ENCODE data around the gene NR1D2.
"Not testable (repeated sequence)": the region's sequence is repeated elsewhere in the genome, so short reads cannot be mapped to it uniquely, and the experiment has no call there.

The NR1D2 gene

DNA sequence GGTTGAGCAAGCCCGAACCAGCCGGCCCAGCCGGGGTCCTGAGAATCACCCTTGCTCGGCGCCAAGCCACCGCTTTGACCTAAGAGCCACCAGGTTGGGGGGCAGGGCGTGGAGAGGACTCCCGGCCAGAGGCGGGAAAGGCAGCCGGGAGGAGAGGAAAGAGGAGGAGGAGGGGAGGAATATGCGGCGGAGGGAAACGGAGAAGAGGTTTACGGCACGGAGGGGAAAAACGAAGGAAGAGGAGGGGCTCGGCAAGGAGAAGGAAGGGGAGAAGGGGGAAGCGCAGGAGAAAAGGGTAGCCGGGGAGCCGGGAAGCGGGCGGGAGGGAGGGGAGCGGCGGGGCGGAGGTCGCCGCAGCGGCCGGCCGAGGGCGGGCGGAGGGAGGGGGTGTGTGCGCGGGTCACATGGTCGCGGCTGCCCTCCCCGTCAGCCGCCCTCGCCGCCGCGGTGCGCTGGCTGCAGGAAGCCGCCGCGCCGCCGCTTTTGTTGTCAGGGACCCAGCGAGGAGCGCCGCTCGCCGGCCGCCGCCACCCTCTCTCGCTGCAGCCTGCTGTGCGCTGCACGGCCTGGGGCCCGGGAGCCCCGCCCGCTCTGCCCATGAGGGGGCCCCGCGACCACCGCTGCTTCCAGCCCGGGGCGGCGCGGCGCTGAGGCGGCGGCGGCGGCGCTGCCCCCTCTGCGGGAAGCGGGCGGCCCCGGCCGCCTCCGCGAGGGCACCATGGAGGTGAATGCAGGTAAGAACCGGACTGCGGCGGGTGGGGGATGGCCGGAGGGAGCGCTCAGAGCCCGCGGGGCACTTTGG, at the start of gene NR1D2:
TSS of gene NR1D2 (plus strand) at position 426 of the 802 bp plus-strand sequence. CDS start at position 719, 293 bp downstream.
- Mint-ChIP-seq H3K27ac (peak within 1 kb of the TSS; percentile 91), H3K4me1 (ENCODE audit: low read depth) (peaks cover 44% of the 10 kb centered on the region), H3K27me3 (peaks cover 13% of the 10 kb centered on the region), H3K36me3 (ENCODE audit: low read depth) (no peaks in the 10 kb centered on the region), H3K9me3 (no peaks in the 10 kb centered on the region), H3K4me3 (peak within 1 kb of the TSS; percentile 89)

DNA sequence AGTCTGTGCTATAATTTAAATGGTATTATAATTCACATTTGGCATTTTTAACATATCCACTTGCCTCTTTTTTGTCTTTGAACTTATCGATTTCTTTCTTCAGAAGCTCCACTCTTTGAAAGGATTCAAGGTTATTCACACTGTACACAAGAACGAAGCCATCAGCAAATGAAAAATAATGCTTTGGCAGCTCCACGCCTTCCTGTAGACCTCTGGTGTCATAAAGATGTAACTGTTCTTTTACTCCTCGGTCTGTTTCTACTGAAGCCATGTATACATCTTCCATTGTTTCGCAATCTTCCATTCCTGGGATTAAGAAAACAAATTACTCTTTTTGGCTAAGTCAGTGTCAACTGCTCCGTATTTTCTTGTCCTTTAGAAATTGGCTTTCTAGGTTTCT, 44.3 kb upstream of the NR1D2 start:
- Mint-ChIP-seq H3K4me3 (no peak overlapping the region), H3K9me3 (no peaks in the 10 kb centered on the region), H3K27ac (no peak overlapping the region), H3K4me1 (ENCODE audit: low read depth) (no peaks in the 10 kb centered on the region), H3K27me3 (no peaks in the 10 kb centered on the region), H3K36me3 (ENCODE audit: low read depth) (peaks cover 48% of the 10 kb centered on the region)

DNA sequence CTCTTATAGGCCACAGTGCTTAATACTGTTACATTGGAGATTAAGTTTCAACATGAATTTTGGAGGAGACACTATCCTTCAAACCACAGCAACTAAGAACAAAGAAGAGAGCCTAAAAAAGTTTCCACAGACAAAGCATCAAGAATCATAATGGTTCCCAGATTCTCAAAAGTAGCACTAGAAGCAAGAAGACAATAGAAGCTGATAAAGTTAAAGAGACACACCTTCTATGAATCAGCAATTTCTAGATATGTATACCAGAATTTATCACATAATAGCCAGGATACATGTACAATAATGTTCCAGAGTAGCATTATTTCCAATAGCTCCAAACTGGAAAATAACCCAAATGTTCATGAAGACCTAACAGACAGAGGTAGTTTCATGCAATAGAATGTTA, 40.5 kb upstream of the NR1D2 start:
- H3K9me3 Mint-ChIP-seq: no peaks in the 10 kb centered on the region
- H3K4me3 Mint-ChIP-seq: no peak overlapping the region
- no peak overlapping the region for H3K27ac Mint-ChIP-seq
- H3K4me1 Mint-ChIP-seq (ENCODE audit: low read depth): no peaks in the 10 kb centered on the region
- peaks cover 39% of the 10 kb centered on the region for H3K36me3 Mint-ChIP-seq (ENCODE audit: low read depth)
- no peaks in the 10 kb centered on the region for H3K27me3 Mint-ChIP-seq

DNA sequence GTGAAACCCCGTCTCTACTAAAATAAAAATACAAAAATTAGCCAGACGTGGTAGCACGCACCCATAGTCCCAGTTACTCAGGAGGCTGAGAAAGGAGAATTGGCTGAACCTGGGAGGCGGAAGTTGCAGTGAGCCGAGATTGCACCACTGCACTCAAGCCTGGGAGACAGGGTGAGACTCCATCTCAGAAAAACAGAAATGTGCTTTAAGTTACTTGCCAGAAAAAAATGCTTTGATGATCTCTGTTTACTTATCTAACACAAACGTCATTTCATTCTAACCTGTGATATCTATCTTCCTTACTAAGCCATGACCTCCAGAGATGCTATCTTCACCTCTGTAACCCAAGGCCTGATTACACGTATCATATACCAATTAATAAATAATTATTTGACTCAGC, 35.7 kb upstream of the NR1D2 start:
- no peaks in the 10 kb centered on the region for H3K9me3 Mint-ChIP-seq

DNA sequence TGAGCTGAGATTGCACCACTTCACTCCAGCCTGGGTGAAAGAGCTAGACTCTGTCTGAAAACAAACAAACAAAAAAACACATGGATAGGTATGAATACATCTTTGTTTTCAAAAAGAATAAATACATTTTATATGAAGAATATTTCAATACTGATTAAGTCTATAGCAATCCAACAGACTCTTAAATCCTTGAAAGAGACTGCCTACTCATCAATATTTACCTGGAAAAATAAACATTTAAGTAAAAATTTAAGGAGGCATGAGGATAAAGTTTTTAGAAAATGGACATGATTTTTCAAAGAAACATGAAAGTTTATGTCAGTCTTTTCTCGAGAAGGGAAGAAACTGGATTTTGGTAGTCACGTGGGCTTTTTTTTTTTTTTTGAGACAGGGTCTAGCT, 33.7 kb upstream of the NR1D2 start:
- Mint-ChIP-seq H3K27ac (no peak overlapping the region), H3K4me1 (ENCODE audit: low read depth) (peaks cover 27% of the 10 kb centered on the region), H3K36me3 (ENCODE audit: low read depth) (peaks cover 16% of the 10 kb centered on the region), H3K27me3 (peaks cover 4% of the 10 kb centered on the region), H3K4me3 (no peak overlapping the region), H3K9me3 (no peaks in the 10 kb centered on the region)

More for the DNA sequence above, 35.7 kb upstream of the NR1D2 start:
- H3K27ac Mint-ChIP-seq: no peak overlapping the region
- H3K36me3 Mint-ChIP-seq (ENCODE audit: low read depth): peaks cover 31% of the 10 kb centered on the region
- peaks cover 7% of the 10 kb centered on the region for H3K4me1 Mint-ChIP-seq (ENCODE audit: low read depth)
- H3K4me3 Mint-ChIP-seq: no peak overlapping the region
- no peaks in the 10 kb centered on the region for H3K27me3 Mint-ChIP-seq

DNA sequence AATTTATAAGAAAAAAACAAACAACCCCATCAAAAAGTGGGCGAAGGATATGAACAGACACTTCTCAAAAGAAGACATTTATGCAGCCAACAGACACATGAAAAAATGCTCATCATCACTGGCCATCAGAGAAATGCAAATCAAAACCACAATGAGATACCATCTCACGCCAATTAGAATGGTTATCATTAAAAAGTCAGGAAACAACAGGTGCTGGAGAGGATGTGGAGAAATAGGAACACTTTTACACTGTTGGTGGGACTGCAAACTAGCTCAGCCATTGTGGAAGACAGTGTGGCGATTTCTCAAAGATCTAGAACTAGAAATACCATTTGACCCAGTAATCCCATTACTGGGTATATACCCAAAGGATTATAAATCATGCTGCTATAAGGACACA, 32.8 kb upstream of the NR1D2 start:
- H3K27ac Mint-ChIP-seq, H3K9me3 Mint-ChIP-seq, H3K27me3 Mint-ChIP-seq, H3K4me3 Mint-ChIP-seq: not testable (repeated sequence)
- Mint-ChIP-seq H3K4me1 (ENCODE audit: low read depth) (peaks cover 27% of the 10 kb centered on the region), H3K36me3 (ENCODE audit: low read depth) (peaks cover 16% of the 10 kb centered on the region)

DNA sequence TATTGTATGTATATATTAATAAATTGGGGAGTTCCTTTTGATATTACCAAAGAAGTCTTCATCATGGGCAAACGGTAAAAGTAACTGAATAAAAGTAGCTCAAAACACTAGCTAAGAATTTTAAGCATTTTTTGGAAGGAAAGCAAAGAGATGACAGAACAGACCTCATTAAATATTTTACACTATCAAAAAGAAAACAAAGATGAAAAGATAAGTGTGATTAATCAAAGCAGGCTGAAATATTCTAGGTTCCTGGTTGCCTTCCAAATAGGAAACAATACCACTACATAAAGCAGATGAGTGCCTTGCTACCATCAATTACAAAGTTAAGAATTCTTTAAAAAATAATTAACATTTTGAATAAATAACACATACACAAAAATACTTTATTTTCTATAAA, 31.9 kb upstream of the NR1D2 start:
- Mint-ChIP-seq H3K4me1 (ENCODE audit: low read depth) (peaks cover 33% of the 10 kb centered on the region), H3K4me3 (no peak overlapping the region), H3K27me3 (peaks cover 4% of the 10 kb centered on the region)

DNA sequence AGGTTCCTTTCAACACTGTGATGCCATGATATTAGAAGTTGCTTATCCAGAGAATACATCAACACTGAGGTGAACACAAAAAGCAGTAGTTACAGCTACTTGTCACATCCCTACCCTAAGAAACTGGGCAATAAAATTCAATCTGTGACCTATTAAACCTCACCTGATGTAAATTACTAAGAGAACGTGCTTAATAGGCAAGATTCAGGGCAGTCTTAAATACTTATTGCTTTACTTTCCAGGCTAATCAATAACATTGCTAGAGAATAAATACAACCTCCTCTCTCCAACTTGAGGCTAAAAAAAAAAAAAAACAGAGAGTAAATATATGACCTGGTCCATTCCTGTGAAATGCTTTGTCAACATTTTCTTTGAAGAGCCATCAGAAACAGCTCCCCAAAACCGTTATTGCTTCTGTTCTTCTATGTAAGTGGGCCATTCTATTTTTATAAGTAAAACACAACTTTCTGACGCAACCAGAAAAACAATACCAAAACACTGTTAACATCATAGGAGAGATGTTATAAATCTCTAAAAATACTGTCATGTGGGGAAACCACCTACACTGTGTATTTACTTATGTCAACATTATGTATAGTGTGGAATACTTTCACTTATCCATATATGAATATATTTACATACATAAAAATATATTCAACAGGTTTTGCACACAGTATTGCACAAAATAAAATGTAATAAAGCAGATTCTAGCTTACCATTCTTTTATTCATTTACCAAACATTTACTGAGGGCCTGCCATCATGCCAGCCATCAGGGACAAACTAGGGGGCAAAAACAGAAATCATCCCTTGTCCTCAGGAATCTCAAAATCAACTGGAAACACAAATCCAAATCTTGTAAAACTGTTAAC, 31.0 kb upstream of the NR1D2 start:
- peaks cover 33% of the 10 kb centered on the region for H3K36me3 Mint-ChIP-seq (ENCODE audit: low read depth)
- no peaks in the 10 kb centered on the region for H3K9me3 Mint-ChIP-seq
- H3K27me3 Mint-ChIP-seq: peaks cover 4% of the 10 kb centered on the region
- no peak overlapping the region for H3K27ac Mint-ChIP-seq
- H3K4me1 Mint-ChIP-seq (ENCODE audit: low read depth): peaks cover 42% of the 10 kb centered on the region
- H3K4me3 Mint-ChIP-seq: no peak overlapping the region

More for the DNA sequence above, 31.9 kb upstream of the NR1D2 start:
- peaks cover 24% of the 10 kb centered on the region for H3K36me3 Mint-ChIP-seq (ENCODE audit: low read depth)
- H3K9me3 Mint-ChIP-seq: no peaks in the 10 kb centered on the region
- no peak overlapping the region for H3K27ac Mint-ChIP-seq

DNA sequence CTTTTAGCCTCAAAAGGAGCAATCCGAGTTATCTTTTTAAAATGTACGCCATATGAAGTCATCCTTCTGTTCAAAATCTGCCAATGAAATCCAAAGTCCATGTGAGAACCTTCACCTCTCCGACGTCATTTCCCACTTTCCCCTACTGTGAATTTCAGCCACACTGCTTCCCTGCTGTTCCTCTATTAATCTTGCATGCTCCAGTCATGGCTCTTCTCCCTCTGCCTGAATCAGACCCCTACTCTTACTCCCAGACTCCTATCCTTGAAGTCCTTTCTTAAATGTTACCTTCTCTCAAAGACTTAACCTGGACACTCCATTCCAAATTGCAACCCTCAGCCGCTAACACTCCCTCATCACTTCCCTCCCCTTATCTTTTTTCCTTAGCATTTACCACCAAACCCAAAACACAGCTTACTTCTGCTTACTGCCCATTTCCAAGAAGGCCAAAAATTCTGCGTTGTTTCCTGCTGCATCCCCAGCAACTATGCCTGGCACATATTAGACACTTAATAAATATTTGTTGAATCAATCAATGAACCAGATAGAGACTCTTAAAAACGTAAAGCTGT, 29.5 kb upstream of the NR1D2 start:
- Mint-ChIP-seq H3K27me3 (peaks cover 4% of the 10 kb centered on the region), H3K36me3 (ENCODE audit: low read depth) (peaks cover 43% of the 10 kb centered on the region), H3K4me1 (ENCODE audit: low read depth) (peaks cover 57% of the 10 kb centered on the region), H3K27ac (peak overlapping the region; percentile 99), H3K4me3 (peak overlapping the region; percentile 98), H3K9me3 (no peaks in the 10 kb centered on the region)

DNA sequence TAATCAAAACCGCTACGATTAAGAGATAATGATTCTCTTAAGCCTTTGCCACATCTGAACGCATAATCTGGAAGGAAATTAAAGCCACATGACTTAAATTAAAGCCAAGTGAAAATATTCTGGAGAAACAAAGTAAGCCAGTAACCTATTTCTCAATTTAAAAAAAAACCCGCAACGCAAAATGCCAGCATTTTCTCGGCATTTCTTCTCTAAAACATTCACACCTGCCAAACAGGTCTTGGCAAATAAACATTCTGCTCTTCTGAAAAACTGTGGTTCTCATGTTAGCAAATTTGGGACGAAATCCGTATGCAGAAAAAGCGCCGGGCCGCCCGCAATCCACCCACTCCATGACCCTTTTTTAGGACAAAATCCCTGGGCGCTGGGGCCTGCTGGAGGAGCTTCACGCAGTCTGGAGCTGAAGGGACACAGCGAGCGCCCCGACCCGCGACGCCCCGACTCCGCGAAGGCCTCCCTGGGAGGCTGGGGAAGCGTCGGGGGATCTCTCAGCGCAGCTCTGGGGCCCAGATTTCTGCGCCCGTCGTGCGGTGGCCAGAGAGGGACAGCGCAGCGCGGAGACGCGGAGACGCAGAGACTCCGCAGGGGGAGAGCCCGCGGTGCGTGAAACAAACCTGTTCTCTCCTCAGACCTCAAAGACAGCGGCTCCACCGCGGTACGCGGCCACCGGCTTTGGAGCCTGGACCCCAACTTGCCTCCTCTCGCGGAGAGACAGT, 28.8 kb upstream of the NR1D2 start:
- Mint-ChIP-seq H3K36me3 (ENCODE audit: low read depth) (peaks cover 48% of the 10 kb centered on the region), H3K27me3 (peaks cover 4% of the 10 kb centered on the region), H3K4me3 (peak overlapping the region; percentile 98), H3K27ac (peak overlapping the region; percentile 99), H3K4me1 (ENCODE audit: low read depth) (peaks cover 58% of the 10 kb centered on the region), H3K9me3 (no peaks in the 10 kb centered on the region)

DNA sequence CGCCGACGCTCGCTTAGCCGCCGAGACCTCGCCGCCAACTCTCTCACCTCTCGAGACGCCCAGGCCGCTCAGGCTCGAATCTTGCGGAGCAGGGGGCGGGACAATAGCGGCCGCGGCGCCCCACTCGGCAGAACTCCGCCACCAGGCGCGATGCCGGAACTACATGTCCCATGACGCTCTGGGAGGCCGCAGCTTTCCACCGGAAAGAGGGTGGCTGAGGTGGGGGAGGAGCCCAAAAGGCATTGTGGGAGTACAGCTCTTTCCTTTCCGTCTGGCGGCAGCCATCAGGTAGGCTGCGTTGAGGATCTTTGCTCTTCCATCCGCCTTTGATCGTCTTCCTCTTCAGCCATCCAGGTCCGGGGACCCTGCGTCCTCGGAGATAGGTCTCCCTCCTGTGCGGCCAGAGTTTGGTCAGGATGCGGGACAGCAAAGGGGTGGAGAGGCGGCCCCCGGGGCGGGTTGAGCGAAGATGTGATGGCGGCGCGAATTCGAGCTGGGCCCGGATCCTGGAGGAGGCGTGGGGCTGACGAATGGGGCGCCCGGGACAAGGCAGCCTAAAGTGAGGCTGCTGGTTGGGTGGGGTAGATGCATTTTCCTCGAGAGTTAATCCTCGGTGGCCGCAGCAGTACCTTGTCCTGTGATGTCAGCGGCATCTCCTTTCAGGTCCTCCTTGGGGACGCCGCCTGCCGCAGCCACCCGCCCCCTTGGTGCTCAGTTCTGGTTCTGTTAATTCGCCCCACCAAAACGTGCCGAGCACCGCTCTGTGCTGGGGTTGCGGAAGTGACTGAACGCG, 28.0 kb upstream of the NR1D2 start, which contains the start of the genes NKIRAS1 and RPL15:
TSS of gene NKIRAS1 (minus strand) at position 105 of the 793 bp plus-strand sequence. CDS start 6,086 bp downstream, outside the sequence.
TSS of gene RPL15 (plus strand) at position 247 of the 793 bp plus-strand sequence. CDS start 728 bp downstream, outside the sequence.
- Mint-ChIP-seq H3K27me3 (peaks cover 4% of the 10 kb centered on the region), H3K9me3 (no peaks in the 10 kb centered on the region), H3K27ac (peak within 1 kb of the TSS; percentile 99), H3K4me3 (peak within 1 kb of the TSS; percentile 98), H3K36me3 (ENCODE audit: low read depth) (peaks cover 51% of the 10 kb centered on the region), H3K4me1 (ENCODE audit: low read depth) (peaks cover 58% of the 10 kb centered on the region)

DNA sequence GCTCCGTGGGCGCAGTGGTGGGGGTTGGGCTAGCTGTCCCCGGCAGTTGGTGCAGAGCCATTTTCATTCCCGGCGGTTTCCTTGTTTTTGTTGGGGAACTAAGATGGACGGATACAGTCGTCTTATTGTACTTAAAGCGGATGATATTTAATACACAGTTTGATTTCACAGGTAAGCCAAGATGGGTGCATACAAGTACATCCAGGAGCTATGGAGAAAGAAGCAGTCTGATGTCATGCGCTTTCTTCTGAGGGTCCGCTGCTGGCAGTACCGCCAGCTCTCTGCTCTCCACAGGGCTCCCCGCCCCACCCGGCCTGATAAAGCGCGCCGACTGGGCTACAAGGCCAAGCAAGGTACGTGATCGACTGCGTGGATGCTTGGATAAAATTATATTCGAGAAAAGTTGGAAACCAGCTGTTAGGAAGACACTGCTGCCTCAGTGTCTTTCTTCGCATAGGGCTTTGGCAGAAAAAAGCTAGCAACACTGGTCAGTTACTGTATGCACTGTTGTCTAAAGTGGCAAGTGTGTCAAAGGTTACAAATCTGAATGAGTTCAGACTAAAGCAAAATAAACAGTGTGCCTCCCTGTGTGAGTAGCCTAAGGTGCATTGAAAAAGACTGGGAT, 27.3 kb upstream of the NR1D2 start:
- peaks cover 58% of the 10 kb centered on the region for H3K4me1 Mint-ChIP-seq (ENCODE audit: low read depth)
- peak overlapping the region; percentile 99 for H3K27ac Mint-ChIP-seq
- H3K4me3 Mint-ChIP-seq: peak overlapping the region; percentile 98
- not testable (repeated sequence) for H3K27me3 Mint-ChIP-seq, H3K9me3 Mint-ChIP-seq
- peaks cover 47% of the 10 kb centered on the region for H3K36me3 Mint-ChIP-seq (ENCODE audit: low read depth)

DNA sequence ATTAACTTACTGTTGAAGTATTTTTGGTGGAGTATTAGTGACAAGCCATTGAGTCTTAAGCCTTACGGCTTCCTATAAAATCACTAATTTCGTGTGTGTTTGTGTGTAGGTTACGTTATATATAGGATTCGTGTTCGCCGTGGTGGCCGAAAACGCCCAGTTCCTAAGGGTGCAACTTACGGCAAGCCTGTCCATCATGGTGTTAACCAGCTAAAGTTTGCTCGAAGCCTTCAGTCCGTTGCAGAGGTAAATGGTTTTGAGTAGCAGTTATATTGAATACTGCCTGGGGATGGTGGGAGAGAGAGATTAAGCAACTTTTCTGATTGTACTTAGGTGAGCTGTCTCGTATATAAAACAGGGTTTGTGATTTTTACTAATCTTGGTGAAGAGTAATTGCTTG, 26.8 kb upstream of the NR1D2 start:
- H3K27me3 Mint-ChIP-seq, H3K9me3 Mint-ChIP-seq: not testable (repeated sequence)
- Mint-ChIP-seq H3K36me3 (ENCODE audit: low read depth) (peaks cover 47% of the 10 kb centered on the region), H3K4me1 (ENCODE audit: low read depth) (peaks cover 58% of the 10 kb centered on the region), H3K4me3 (peak overlapping the region; percentile 98), H3K27ac (peak overlapping the region; percentile 99)

All from stimulated activated naive CD8-positive, alpha-beta T cell treated with anti-CD3 and anti-CD28 coated beads, Interleukin-15, Interleukin-2, amounts not matched to agents 100 ng/mL and 50 ng/mL, for 24 hours (primary cell).